ENCODE results near the gene ISG20.

Gene ISG20

DNA sequence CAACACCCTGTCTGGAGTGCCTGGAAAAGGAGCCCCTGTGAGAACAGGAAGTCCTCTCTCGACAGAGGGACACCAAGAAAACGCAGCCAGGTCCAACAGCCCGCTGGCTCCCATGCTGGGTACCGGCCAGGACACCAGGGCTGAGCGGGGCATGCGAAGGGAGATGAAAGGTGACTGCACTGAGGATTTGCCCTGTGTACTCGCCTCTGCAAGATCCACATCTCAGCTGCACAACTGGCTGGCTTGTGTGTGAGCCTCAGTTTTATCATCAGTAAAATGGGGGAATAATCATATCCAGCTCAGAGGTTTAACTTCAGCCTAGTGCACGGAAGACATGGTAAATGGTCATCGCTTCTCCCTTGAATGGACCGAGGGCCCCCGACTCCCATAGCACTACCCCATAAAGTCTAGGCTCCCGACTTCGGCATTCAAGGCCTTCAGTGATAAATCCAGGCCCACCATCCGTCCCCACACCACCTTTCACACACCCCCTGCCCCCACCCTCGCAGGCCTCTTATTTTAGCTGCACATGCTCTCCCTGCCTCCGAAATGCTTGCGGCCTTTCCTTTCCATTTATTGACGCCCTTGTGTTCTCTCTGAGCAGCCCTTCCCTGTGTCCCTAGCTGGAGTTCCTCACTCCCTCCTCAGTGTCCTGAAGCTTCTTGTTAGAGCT lies 15.8 kb downstream of the ISG20 start:
- DNase-seq (ENCODE audit: low read depth), result no peak

DNA sequence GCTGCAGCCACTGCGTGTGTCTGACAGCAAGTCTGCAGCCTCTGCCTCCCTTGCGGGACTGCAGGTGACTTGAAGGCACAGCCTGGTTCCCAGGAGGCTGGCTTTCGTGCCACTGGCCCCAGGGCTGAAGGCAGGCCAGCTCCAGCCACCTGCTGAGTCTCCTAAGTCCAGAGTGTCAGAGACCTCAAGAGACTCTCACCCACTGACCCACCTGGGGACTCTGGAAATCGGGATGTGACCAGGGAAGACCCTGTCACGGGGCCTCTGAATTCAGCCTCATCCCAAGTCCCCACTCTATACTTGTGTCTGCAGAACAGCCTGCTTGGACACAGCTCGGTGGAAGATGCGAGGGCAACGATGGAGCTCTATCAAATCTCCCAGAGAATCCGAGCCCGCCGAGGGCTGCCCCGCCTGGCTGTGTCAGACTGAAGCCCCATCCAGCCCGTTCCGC lies 16.3 kb downstream of the ISG20 start:
- no peak for DNase-seq (ENCODE audit: low read depth)

DNA sequence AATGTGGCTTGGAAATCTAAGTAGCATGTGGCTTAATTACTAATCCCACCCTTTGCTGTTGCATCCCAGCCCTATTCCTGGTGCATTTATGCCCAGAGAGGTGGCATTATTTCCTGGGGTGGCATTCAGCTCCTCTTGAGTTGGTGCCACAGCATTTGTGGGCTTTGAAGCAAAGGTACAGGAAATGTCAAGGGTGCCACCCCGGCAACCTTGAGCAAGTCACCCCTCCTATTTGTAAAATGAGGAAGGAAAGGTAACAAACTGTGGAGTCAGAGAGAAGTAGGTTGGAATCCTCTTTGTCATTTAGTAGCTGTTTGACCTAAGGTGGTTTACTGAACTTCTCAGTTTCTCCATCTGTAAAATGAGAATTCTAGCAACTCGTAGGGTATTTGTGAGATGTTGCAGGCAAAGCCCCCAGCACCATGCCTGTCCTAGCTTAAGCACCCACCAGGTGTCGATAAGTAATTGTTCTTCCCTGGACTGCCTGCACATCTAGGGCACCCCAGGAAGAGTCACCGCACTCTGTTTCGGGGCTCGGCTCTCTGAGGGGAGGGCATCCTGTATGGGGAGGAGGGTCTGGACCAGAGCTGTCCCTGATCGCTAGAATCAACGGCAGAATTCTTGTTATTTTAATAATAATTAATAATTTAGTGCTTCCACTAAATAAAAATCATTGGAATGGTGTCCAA lies 17.1 kb downstream of the ISG20 start:
- no peak for DNase-seq (ENCODE audit: low read depth)

DNA sequence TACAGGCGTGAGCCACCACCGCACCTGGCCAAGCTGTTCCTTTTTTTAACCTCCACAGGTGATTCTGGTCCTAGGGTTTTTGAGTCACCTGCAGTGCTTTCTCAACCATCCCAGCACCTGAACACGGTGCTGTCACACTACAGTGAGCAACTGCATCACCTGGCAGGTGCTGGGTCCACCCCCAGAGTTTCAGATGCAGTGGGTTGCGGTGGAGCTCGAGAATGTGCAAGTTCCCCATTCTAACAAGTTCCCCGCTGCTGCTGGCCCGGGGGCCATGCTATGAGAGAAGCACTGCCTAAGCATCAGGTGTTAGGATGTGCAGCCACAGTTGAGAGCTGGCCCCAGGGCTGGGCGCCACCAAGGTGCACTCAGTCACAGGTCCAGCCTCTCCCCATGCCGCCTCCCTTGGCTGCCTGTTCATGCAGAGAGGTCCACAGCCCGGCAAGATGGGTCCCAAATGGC lies 18.0 kb downstream of the ISG20 start:
- no peak for DNase-seq (ENCODE audit: low read depth)

DNA sequence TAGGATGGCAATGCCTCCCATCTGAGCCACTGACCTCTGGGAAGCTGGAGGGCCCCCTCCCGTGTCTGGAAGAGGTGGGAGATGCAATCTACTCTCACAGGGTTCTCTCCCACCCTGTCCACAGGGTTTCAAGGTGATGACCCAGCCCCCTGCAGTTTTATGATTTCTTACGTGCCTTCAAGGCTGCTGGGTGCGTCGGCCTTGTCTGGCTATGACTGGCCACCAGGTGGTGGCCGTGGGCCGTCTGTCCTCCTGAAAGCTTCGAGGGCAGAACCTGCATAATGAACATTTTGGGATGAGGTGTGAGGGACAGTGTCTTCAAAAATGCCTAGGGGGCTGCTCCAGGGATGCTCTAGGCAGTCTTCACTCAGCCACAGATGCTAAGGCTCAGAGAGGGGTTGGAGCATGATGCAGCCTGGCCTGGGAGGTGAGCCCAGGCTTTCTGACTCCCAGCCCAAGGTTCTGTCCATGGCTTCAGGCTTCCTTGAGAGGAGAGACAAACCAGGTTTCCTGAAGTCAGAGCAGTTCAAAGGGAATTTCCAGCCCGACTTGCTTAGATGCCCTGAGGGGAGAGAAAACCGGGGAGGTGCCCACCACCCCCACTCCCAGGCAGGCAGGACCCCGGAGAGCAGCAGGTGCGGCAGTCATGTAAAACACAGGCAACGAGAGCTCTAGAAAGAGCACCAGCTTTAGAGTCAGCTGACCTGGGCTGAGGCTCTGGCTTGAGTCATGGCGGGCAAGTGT lies 18.7 kb downstream of the ISG20 start:
- no peak for DNase-seq (ENCODE audit: low read depth)

DNA sequence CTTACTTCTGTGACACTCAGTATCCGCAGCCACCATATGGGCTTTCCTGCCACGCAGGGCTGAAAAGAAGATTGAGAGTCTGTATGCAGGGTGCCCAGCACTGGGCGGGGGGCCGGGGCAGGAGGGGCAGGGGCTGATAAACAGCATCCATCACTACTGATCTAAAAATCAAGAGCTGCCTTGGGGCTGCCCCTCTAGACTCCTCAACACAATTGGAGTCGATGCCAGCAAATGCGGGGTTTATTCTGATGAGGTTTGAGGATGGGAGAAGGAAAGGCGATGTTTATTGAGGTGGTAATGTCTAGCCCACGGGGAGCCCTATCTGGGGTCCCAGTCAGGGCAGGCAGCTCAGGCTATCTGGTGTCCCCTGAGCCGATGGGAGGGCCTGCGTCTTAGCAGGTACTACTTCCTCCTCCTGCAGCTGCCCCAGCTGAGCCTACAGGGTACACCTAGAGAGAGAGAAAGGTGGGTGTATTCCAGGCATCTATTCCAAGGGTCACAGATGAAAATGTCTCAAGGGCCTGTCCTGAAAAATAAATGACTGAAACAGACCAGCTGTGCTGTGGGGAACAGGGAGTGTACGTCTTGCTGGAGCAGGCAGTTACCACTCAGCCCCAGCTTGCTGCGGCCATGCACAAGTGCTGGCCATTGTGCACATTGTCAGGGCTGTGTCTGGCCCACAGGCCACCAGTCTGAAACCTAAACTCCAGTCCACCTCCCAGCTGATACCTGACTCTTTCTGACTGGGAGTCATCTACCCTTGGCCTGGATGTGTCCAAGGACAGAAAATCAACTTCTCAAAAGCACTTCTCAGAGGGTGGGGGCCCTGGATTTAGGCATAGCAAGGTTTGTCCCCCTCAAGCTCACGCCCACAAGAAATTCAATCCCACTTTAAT lies 19.5 kb downstream of the ISG20 start:
- DNase-seq (ENCODE audit: low read depth), result no peak

DNA sequence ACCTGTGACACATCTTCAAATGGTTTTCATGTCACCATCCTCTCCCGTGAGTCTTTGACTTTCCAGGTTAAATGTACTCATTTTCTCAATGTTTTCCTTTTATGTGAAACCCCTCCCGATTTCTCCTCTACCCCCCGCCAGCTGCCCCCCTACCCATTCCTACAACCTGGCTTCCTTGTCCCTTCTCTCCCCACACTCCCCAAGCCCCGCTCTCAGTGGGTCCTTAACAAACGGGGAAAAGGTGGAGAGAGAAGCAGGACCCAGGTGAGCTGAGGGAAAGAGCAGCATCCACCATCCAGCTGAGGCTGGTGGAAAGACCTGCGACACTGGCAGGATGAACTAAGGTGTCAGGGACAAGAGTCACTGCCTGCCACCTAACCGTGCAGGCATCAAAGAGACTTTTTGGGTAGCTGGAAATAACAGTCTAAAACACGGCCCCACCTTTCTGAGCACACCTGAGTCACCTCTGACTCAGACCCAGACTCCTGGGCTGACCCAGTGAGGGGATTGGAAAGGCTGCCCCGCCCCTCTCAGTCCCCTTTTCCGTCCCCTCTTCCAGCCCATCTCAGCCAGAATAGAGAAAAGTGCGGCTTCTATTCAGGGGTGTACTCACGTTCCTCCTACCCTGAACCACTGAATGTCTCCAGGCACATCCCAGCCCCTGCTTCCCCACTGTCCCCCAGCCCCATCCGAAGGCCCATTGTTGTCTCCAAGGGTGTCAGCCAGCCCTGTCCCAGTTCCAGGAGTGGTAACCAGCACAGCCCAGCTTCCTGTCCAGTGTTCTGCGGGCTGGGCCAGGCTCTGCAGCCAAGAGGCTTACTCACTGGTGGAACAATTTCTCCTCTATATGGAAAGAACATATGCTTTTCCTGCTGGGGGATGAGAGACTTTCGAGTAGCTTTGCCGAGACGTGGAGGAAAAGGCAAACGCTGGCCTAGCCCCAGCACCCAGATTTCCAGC lies 20.4 kb downstream of the ISG20 start:
- DNase-seq (ENCODE audit: low read depth), result no peak

DNA sequence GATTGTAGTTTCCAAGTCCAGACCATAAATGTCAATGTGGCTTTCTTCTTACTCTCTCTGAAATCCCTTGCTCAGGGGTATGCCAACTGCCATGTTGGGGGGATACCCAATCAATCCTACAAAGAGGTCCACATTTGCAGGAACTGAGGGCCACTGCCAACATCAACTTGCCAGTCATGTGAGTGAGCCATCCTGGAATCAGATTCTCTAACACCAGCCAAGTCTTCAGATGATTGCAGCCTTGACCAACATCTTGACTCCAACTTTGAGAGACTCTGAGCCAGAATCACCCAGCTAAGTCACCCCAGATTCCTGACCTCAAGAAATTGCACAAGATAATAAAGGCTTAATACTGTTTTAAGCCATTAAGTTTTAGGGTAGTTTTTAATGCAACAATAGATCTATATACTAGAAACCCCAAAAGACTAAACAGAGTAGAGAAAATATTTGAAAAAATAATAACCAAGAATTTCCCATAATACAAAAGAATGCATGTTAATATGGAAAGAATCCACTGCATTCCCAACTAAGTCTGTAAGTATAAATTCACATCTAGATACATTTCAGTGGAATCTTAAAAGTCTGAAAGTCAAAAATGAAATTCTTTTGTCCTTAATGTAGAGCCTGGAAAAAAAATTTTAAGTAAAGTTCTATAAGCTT lies 22.4 kb downstream of the ISG20 start:
- no peak for DNase-seq (ENCODE audit: low read depth)

DNA sequence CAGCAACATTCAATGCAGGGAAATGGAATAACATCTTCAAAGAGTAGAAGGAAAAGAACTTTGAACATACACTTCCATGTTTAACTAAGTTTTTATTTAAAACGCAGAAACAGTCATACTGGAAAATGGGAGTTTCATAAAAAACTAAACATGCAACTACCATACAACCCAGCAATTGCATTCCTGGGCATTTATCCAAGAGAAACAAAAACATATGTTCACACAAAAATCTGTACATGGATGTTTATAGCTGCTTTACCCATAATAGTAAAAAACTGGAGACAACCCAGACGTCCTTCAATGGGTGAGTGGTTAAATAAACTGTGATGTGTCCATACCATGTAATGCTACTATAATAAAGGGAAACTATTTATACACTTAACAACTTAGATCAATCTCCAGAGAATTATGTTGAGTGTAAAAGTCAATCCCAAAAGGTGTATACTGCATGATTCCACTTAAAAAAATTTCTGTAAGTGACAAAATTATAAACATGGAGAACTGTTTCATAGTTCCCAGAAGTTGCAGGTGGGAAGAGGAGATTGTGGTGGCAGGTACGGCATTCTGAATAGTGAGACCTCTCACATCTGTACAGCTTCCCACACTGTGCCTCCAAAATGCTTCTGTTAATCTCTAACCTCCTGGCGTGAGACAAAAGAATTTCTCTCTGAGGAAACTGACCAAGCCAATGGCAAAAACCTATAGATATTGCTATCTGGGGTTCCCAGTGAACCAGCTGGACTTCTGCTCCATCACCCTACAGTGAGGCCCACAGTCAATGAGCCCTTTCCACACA lies 23.1 kb downstream of the ISG20 start:
- no peak for DNase-seq (ENCODE audit: low read depth)

DNA sequence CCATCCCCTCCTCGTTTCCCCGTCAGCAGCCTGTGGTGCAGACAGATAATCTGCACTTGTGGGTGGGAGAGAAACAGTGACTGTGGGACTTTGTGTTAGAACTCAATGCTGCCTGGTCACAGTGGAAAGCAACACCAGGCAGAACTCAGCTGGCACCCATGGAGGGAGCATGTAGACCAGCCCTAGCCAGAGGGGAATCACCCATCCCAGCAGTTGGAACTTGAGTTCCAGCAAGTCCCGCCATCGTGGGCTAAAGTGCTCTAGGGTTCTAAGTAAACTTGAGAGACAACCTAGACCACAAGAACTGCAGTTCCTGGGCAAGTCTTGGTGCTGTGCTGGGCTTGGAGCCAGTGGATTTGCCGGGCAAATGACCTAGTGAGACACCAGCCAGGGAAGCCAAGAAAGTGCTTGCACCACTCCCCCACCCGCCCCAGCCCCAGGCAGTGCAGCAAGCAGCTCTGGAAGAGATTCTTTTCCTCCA lies 24.4 kb downstream of the ISG20 start:
- DNase-seq (ENCODE audit: low read depth), result no peak

DNA sequence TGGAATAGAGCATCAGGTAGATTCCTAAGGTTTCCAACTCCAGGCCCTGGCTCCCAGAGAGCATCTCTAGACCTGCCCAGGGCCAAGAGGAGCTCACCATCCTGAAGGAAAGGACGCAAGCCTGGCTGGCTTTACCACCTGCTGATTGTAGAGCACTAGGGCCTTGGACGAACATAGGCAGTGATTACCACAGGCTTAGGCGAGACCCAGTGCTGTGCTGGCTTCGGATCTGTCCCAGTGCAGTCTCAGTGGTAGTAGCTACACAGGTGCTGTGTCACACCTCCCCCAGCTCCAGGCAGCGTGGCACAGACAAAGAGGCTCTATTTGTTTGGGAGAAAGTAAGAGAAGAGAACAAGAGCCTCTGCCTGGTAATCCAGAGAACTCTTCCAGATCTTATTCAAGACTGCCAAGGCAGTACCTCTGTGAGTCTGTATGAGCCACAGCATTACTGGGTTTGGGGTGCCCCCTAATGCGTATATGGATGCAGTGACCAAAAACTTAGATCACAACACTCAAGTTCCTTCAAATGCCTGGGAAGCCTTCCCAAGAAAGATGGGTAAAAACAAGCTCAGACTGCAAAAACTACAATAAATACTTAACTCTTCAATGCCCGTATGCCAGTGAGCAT lies 25.4 kb downstream of the ISG20 start:
- no peak for DNase-seq (ENCODE audit: low read depth)

DNA sequence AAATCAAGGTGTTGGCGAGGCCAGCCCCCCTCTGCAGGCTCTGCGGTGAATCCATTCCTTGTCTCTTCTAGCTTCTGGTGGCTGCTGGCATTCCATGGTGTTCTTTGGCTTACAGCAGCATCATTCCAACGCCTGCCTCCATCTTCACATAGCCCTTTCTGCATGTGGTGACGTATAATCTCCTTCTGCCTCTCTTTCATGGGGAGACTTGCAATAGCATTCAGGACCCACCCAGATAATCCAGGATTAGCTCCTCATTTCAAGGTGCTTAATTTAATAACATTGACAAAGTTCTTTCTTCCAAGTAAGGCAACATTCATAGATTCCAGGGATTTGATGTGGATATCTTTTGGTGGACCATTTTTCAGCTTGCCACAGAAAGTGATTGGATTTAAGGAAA lies 35.8 kb downstream of the ISG20 start:
- DNase-seq (ENCODE audit: low read depth), result no peak

DNA sequence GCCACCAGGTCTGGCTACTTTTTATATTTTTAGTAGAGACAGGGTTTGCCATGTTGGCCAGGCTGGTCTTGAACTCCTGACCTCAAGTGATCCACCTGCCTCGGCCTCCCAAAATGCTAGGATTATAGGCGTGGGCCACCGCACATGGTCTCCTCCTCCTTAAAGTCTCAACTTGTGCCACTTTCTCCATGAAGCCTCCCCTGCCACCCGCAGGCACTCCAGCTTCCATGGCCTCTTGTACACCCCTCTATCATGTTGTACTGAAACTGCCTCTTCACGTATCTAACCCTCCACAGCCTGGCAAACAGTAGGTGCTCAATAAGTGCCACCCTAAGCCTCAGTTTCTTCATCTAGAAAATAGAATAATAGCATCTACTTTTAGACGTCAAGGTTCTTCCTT lies 39.9 kb downstream of the ISG20 start:
- no peak for DNase-seq (ENCODE audit: low read depth)

DNA sequence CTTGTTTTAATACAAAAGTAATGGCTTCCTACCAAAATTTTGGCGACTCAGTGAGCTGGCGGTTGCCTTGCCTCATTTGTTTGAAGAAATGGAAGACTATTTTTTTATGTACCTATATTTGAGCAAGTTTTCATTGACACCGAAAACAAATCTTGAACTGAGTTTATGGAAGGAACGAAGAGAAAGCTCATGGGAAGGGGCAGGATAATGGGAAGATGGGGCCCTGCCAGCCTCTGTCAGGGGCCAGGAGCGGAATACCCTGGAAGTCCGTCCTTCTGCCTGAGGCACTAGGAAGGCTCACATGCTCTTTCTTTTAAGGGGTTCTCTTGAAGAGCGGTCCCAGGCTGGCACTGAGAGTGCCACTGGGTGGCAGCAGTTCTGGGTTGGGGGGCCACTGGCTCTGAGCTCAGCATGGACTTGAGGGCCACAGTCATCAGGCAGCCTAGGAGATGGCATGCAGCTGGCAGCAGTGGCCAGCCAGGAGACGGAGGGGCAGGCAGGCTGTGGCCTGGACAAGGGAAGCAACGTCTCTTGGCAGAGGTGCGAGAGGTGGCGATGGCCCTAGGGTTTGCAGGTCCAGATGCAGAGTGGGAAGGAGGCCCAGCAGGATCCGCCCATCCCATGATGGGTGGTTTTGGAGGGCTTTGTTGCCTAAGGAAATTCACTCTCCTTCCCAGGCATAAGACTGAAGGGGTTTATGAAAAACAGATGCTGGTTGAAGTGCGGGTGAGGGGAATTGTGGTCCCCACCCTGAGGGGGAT lies 41.6 kb downstream of the ISG20 start:
- no peak for DNase-seq (ENCODE audit: low read depth)

DNA sequence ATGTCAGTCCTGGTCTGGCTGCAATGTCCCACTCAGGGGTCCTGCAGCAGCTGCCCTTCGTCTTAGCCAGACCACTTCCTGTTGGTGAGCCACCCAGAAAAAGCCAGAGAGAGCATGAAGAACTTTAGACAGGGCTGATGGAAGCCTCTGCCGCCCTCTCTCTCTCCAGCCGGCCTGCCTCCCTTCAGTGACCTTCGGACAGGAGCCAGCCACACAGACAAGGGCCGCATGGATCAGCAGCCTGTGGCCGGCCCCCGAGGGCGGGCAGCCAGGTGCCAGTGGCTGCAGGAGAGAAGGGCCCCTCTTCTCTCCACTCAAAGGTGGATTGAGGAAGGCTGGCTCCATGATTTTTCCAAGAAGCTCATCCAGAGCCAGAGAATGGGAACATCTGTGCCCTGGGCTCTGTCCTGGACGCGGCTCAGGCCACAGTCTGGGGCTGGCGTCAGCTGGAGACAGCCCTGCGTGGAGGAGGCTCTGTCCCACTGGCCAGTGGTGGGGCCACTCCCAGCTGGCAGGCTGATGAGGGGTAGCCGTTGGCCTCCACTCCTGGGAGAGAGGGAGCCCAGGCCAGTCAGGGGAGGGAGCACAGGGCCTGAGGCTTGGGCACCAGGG lies 42.9 kb downstream of the ISG20 start:
- DNase-seq (ENCODE audit: low read depth), result no peak

DNA sequence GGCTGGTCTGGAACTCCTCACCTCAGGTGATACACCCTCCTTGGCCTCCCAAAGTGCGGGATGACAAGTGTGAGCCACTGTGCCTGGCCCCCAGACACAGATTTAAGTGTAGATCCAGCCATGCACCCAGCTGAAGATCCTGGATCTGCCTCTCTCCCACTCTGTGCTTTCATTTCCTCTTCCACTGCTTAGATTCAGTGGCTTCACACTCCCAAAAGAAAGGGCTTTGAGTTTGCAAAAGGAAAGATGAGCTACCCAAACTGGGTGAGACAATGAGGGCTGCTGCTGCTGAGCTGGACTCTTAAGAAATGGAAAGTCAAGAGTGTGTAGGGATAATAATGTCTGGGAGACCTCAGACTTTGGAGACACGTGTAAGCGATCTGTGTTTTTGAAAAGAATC lies 45.5 kb downstream of the ISG20 start:
- no peak for DNase-seq (ENCODE audit: low read depth)

DNA sequence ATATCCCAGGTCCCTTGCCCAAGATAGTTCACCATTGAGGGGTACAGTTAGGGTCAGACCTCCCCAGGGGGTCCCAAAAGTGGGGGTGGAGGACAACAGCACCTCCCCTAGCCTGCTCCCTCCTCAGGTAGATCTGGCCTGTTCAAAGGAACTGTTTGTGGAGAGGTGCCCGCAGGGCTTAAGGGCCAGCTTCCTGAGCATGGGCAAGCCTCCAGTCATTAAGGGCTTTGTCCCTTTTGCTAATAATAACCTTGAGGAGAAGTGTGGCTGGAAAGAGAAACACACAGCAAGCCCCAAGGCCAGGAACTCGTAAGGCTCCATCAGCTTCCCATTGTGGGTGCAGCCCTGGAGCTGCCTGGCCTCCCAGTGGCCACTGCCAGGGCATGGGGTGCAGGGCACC lies 47.4 kb downstream of the ISG20 start:
- DNase-seq (ENCODE audit: low read depth), result no peak

Measured in HS-5 (cell line).